Muscle of arm (tissue), 12 donors: ENCODE results near the gene SLC35F3. TPM values are rescaled to one million over a fixed set of nuclear protein-coding genes. Genes with fewer than 3 reads are reported as not detected.

ENCODE experiments used
- DNase-seq: peaks from one replicate; pipeline ENCODE4 v3.0.0-alpha.2; 2013
- polyA plus RNA-seq, 12 donors: library from polyadenylated mRNA; unstranded; fragments of 120-200 nt; gene quantifications; one replicate each; pipeline ENCODE4 v1.2.1, GENCODE V29; 2013; ENCODE audit not compliant: insufficient read length in 12 of 12

SLC35F3 gene
- polyA plus RNA-seq, 12 donors, result 0.30 to 0.93 (median 0.47) TPM; not detected in 2

DNA sequence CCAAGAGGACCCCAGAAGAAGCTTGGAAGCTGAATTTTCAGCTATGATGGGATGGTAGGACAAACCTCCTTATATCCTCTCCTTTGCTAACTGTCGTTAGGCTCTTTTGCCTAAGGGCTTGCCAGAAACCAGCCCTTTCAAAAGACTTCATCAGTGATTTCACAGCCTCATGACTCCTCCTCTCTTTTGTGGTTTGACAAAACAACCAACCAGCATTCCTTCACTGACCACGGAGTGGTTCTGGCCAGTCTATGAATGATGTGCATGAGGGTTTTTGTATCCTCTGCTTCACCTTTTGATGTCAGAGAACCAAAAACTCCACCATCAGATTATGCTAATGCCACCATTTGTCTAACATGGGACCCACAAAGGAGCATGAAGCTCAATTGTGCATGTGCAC, 351.9 kb downstream of the SLC35F3 start:
- no peak for DNase-seq

DNA sequence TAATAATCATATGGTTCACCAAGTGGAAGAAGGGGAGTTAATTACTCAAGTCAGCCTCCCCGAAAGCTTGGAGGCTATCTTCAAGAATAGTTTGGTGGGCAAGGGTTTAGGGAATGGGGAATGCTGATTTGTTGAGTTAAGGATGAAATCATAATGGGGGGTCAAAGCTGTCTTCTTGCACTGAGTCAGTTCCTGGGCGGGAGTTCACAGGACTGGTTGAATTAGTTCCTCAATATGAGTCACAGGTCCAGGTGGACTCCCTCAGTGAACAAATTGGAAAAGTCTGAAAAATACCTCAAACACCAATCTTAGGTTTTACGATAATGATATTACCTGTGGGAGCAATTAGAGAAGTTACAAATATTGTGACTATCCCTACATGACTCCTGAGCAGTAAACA, 353.6 kb downstream of the SLC35F3 start:
- no peak for DNase-seq

DNA sequence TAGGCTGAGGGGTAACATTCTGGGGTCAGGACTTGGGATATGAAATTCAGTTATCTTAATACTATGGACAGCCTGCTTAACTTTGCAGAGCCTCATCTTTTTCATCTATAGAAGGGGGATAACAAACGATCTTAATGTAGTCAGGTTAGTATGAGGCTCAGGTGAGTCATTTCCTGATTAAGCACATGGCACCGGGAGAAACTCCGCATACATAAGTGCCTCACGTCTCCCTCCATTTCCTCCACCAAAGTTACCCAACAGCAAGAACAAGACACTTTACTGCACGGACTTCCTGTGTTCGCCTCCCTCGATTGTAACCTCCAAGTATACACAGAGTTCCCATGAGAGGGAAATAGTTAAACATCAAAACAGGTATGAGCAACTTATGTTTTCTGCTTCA, 356.1 kb downstream of the SLC35F3 start:
- no peak for DNase-seq

DNA sequence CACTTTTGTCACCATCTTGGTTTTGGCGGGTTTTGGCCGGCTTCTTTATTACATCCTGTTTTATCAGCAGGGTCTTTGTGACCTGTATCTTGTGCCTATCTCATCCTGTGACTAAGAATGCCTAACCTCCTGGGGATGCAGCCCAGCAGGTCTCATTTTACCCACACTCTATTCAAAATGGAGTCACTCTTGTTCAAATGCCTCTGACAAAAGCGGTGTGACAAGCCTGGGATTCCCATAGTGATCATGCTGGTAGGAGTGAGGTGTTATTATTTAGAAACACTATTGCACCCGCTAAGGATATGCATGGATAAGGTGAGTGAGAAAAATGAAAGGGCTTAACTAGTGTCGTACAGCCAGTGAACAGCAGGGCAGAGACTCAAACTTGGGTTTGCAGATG, 357.1 kb downstream of the SLC35F3 start:
- DNase-seq, result no peak

DNA sequence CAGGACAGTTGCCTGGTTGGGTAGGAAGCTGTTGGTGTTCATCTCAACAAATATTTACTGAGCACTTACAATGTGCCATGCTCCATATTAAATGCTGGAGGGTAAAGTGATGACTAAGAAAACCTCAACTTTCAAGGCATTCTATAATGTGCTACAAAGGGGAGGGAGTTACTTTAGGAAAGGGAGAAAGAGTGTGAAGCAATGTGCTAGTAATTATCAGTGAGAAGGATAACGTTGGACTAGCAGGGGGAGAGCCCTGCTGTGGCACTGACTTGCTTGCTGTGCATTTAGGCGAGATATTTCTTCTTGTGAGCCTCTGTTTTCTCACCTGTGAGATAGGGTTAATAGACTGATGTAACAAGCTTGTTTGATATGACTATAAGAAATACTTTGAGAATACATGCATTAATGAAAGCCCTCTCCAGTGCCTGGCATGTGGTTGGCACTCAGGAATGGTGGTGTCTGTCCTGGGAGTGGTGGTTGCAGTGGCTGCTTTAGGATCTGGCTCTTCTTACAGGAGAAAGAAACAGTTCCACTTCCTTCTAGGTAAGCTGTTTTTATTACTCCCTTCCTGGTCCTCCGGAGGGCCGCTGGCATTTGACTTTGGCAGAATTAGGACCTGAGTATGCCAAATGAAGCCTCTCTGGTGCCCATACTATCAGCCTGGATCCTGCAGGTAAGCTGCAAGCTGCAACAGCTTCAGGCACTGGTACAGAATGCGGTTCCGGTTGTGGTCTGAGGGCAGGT, 357.7 kb downstream of the SLC35F3 start:
- no peak for DNase-seq

DNA sequence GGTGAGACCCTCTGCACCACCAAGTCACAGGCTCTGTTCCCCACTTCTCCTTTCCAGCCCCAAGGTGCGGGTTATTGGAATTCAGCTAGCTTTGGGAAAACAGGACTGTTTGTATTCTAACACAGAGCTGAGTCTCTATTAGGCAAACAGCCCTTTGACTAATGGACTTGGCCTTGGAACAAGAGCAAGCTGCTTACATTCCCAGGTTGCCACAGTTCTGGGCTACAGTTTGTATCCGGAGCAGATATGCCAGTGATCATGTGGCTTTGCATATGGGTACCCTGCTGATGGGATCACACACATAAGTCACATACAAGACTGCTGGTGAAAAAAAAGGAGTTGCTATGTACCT, 358.3 kb downstream of the SLC35F3 start:
- DNase-seq, result no peak

DNA sequence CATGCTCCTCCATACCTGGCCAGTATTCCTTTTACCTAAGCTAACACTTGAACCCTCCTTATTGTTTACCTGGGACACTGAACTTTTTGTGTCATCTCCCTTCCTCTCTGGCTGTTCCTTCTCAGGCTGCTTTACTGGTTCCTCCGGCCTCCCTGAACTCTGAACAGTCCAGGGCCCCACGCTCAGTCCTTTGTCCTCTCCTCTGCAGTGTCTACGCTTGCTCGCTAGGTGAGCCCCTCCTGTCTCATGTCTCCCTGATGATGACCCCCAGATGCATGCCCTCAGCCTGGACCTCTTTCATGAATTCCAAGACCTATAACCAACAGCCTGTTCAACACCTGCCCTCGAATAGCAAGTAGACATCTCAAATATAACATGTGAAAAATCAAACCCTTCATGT, 360.4 kb downstream of the SLC35F3 start:
- no peak for DNase-seq

DNA sequence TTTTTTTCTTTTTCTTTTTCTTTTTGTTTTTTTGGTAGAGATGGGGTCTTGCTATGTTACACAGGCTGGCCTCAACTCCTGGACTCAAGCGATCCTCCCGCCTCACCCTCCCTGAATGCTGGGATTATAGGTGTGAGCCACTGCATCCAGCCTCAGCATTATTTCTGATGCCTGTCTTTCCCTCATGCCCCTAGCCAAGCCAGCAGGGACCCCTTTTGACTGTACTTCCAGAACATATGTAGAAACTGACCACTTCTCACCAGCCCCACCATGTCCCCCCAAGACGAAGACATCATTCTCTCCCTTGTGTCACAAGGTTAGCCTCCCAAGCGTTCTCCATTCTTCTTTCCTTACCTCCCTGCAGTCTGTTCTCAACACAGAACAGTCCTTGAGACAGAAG, 360.8 kb downstream of the SLC35F3 start:
- no peak for DNase-seq

DNA sequence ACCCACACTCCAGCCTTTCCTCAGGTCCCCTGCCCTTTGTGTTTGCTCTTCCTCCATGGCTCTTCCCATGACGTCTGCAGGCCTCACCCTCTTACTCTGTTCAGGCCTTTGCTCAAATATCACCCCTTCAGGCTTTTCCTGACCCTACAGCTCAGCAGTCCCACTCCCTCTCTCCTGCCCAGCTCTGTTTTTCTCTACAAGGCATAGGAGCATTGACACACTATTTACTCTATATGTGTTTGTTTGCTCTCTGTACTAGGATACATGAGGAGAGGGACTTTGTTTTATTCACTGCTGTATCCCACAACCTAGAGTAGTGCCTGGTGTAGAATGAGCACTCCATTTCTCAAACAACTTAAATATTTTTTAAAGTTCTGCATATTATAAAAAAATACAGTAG, 361.4 kb downstream of the SLC35F3 start:
- DNase-seq, result no peak

DNA sequence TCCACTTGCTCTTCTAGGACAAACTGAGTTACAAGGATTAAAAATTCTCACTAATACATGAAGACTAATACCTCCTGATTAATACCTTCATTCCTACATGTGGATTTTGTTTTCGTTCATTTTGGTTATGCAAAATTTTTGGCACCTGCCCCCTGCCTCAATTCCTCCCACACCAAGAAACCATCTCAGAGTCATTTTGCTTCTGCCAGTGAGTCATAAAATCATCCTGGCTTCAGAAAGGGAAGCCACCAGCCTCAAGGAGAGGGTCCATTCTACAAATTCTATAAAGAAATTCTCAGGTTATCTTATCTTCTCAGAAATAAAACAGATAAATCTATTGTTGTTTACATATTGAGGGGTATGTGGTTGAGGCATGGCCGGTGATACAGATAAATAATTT, 365.6 kb downstream of the SLC35F3 start:
- no peak for DNase-seq

DNA sequence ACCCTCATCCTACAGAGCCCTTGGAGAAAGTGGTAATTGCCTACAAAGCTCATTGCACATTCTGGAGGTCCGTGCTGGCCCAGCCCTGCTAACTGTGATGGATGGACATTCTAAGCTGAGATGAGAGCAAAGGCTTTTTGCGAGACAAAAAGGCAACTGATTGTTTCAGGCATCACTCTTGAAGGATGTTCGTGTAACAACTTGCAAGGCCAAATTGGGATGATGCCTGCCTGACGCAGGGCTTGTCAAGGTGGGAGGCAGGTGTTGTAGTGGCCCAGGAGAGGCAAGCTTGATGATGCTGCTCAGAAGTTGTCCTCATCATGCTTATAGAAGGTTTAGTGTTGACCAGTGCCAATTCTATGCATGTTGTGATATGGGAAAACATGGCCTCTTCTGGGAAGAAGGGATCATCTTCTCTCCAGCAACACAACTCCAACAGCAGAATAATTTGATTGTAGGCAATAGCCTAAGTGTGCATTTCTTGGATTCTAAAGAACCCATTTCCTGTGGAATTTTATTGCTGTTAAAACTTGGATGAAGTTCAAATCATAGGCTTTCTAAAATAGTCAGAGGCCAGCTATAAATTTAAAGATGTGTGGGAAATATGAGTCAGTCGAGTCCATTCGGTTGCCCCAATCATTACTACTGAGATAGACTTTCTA, 366.2 kb downstream of the SLC35F3 start:
- no peak for DNase-seq

DNA sequence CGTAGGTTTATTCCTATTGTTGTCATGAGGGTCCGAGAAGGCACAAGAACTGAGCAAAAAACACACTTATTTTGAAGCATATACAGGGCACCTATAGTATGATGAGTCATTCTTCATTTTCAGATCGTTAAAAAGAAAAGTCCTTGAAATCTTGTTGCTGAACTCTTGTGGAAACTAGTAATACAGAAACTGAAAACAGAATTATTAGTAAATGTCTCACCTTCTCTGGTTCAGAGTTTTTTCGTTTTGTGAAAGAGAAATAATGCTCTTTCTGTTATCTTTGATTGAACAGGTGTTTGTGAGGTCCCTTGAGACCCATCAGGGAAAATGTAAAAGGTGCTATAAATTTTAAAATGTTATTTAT, 366.7 kb downstream of the SLC35F3 start:
- no peak for DNase-seq

DNA sequence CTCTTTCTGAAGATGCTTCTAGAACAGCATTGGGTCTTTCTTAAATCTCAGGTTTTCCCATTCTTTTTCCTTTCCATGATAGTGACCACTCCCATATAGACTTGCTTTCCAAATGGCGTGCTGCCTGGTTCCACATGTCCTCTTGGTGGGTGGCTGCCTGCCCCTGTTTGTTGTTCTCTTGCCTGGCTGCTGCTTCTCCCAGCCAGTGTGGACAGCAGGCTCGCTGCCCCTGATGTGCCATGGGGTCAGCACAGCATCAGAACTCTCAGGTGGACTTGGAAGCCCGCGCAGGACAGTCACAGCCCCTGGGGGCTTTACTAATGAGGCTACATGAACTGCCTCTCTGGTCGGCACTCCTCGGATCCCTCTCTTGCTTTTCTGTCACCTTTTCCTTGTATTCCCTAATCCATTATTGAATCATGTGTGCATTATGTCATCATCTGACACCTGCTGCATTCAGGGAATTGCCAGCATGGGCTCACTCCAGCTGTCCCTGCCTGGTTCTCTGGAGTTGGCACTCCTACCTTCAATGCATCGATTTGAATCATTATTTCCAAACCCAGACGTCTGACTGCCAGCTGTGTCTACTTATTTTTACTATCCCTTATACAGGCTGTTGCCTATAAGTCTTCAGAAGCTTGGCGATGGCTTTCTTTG, 368.3 kb downstream of the SLC35F3 start:
- no peak for DNase-seq

DNA sequence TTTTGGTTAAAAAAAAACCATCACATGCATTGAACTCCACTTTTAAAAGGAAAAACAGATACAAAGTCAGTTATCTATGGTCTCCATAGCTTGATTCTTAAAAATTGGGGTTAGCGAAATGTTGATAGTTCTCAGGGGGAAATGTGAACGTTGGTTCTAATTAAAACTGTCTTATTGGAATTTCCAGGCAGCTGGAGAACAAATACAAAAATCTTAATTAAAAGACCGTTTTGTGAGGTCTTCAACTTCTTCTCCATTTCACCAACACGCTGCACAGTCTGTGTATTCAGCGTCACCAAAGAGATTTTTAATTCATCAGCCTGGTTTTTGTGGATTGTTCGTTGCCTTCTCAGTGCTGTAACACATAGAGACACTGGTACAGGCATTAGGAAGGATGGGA, 369.5 kb downstream of the SLC35F3 start:
- DNase-seq, result no peak

DNA sequence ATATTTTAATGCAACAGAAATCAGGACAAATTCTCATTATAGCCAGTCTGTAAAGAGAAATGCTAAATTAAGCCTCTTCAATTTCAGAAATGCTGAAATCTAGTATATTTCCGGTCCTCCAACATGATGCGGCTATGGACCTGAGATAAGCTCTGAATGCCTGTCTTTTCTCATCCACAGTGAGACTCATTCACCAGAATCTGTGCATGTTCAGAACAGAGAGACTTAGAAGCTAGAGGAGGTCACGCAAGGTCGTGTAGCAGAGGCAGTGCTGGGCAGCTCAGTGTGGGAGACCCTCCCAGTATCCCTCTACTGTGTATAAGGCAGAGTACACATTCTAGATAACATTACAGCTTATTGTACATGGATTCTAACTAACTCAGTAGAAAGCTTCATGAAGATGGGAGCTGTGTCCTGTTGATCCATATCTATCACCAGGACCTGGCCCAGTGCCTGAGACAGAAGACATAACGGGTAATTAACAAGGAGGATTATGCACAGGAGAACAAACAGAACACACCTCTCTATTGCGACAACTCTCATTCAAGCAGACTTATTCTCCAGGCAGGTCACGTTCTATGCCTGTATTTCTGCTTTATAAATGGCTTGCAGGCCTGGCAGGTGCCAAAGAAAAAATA, 371.8 kb downstream of the SLC35F3 start:
- no peak for DNase-seq

DNA sequence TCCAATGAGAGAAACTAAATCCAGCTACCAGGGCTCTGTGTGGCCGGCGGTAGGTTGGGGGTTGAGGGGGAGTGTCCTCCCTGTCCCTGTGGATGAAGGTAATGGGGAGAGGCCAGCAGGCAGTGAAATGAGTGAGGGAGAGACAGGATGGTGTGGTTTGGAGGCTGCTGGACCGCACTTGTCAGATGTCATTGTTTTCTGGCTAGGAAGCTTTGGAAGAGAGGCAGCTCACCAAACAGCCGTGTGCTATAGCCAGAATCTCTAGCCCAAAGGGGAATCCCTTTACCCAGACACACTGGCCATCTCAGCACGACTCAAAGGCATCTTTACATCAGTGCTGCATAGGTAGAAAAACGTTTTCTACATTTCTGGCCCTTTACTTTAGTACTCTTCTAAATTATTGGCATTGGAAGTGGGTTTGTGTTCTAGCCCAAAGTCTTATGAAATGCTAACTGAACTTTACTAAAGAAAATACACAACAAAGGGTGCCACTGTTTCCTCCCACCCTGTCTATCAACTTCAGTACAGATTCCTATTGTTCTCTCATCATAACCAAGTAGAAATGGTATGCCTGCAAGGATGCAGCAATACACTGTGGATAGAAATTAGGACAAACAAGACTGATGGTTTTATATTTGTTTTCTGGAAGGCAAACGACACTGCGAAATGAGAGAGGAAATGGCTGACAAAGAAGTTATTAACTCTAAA, 372.8 kb downstream of the SLC35F3 start:
- DNase-seq, result no peak

DNA sequence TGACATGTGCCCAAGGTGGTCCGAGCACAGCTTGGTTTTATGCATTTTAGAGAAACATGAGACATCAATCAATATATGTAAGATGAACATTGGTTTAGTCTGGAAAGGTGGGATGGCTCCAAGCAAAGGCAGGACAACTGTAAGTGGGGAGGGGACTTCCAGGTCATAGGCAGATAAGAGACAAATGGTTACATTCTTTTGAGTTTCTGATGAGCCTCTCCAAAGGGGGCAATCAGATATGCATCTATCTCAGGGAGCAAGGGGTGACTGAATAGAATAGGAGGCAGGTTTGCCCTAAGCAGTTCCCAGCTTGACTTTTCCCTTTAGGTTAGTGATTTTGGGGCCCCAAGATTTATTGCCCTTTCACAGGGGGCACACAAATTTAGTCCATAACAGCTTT, 374.5 kb downstream of the SLC35F3 start:
- no peak for DNase-seq

DNA sequence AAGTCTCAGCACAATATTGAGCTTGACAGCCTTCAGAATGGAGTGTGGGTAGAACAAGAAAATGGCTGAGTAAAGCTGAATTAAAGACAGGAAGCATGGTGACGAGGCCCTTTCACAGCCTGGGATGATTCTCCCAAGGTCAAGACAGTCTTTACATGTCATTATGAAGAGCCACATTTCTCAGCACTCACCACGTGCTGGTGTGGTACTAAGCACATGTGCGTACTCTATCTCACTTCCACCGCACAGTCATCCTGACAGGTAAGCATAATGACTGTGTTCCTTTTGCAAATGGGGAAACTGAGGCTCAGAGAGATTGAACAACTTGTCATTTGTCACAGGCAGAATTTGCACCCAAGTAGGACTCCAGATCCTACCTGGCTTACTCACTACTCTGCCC, 376.0 kb downstream of the SLC35F3 start:
- DNase-seq, result no peak

DNA sequence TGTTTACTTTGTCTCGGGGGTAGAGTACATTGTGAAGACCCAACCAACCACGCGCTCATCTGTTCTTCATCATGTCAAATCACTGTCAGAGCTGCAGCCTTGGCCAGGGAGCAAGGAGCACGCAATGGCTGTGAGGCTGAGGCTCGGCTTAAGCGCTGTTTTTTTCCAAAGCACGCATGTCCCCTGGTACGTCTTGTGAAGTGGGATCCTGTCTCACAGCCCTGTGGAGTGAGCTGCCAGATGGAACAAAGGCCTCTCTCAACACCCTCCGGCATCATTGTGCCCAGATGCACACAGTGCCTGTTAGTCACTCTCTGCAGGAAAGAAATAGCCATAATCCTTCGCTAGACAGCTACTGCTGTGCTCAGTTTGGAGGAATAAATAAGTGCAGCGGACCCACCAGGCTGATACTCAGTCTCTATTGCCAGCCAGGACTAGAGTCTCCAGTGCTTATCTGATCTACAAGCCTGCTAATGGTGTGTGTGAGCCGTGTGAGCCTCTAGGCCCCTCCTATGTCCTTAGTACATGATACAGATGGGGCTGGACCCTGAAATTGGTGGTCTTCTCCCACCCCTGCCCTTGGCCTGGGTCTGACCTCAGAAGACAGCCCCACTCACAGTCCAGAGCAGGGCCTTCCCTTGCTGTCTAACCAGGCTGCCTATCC, 377.5 kb downstream of the SLC35F3 start:
- no peak for DNase-seq

DNA sequence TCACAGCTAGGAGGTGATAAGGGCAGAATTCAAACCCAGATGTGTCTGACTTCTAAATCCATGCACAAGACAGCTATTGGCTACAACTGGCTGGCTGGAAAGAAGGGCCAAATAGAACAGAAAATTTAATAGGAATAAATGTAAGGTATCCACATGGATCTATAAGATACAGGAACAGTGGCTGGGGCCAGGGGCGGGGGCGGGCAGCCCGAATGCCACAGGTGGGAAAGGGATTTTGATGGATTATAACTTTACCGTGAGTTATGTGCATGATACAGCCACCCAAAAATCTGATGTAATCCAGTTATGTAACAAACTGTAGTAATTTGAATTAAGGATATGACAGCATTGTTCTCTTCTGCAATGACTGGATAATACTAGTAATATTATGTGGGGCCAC, 381.7 kb downstream of the SLC35F3 start:
- no peak for DNase-seq

DNA sequence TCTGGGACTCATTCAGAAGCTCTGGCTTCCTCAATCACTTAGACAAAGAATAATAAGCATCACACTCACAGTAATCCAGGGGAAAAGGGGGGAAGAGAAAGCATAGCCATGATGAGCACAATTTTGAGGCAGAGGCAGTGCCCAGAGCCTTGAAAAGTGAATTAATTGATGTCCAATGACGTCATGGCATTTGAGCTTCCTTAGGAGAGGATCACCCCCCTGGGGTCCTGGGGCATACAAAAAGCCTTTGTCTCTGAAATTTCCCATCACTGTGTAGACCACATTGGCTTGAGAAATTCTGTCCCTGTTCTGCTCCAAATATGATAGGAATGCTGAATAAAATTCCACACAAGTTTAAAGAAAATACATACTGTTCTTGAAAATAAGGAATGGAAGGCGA, 384.5 kb downstream of the SLC35F3 start:
- DNase-seq, result no peak
